ENCODE measurements around the gene DHX36. TPM values are rescaled to one million over a fixed set of nuclear protein-coding genes. Genes with fewer than 3 reads are reported as not detected.

The DHX36 gene
- total RNA-seq, 1 experiment from 2014 or later, result 48.0 TPM

GRCh38 chr3:154224366-154224765 is 99.9 kb downstream of the DHX36 start:
- no peak for DNase-seq
- H3K27me3 ChIP-seq (ENCODE audit: control insufficient read depth, insufficient read depth, low read length), result no peaks in the 10 kb centered on the region
- H3K4me3 ChIP-seq (ENCODE audit: insufficient read depth, low read depth, low read length), result no peak overlapping the region
- no peaks in the 10 kb centered on the region for H3K36me3 ChIP-seq (replicated peaks; ENCODE audit: control insufficient read depth, insufficient read depth, low read length)

- DNase-seq, result no peak
- no peaks in the 10 kb centered on the region for H3K36me3 ChIP-seq (replicated peaks; ENCODE audit: control insufficient read depth, insufficient read depth, low read length)
- H3K4me3 ChIP-seq (ENCODE audit: insufficient read depth, low read depth, low read length), result no peak overlapping the region
- H3K27me3 ChIP-seq (ENCODE audit: control insufficient read depth, insufficient read depth, low read length), result no peaks in the 10 kb centered on the region
Measured at GRCh38 chr3:154223519-154223918, 100.8 kb downstream of the DHX36 start.

Other genes with a start within 250 kb of the DHX36 start
- gene ARHGEF26, start 203.1 kb downstream of the DHX36 start, total RNA-seq (2014; rRNA removed; shearing (Covaris generic)), result 5.4 and 6.0 TPM in 2 replicates
- gene GPR149, start 105.7 kb upstream of the DHX36 start, total RNA-seq (2014; rRNA removed; shearing (Covaris generic)), result not detected in 2 replicates

Measured in H7 (cell line).